Measurements from ENCODE around the gene PTHLH.

PTHLH gene

GRCh38 chr12:27937768-27938167, 34.8 kb downstream of the PTHLH start:
- Histone ChIP-seq H3K4ac (ENCODE audit: low read length) (no peak overlapping the region), H3K27me3 (ENCODE audit: control insufficient read depth in 3 of 3, insufficient read depth in 3 of 3, low read depth in 1 of 3, low read length in 3 of 3) (no peaks in the 10 kb centered on the region), H3K4me2 (ENCODE audit: insufficient read depth, low read length, poor library complexity, severe bottlenecking) (no peak overlapping the region), H3K79me1 (ENCODE audit: low read depth, low read length) (no peaks in the 10 kb centered on the region), H2BK15ac (ENCODE audit: low read length) (no peak overlapping the region), H3K9me3 (replicated peaks in 1 of 2; ENCODE audit: control insufficient read depth in 2 of 2, insufficient read depth in 1 of 2, low read depth in 1 of 2, low read length in 2 of 2) (no peaks in the 10 kb centered on the region), H3K18ac (ENCODE audit: low read length) (no peak overlapping the region), H2AFZ (ENCODE audit: low read length) (no peak overlapping the region), H4K8ac (ENCODE audit: low read depth, low read length) (no peak overlapping the region), H3K4me3 (ENCODE audit: low read length in 2 of 2) (no peak overlapping the region), H3K23ac (ENCODE audit: low read depth, low read length, poor library complexity) (no peak overlapping the region), H3K27ac (replicated peaks; ENCODE audit: low read length) (no peak overlapping the region), H3K4me1 (ENCODE audit: control insufficient read depth in 2 of 2, insufficient read depth in 1 of 2, low read depth in 1 of 2, low read length in 2 of 2) (no peaks in the 10 kb centered on the region), H4K91ac (ENCODE audit: low read depth, low read length, poor library complexity) (no peak overlapping the region), H3K9ac (ENCODE audit: low read depth, low read length, poor library complexity) (no peak overlapping the region), H2AK5ac (ENCODE audit: low read depth, low read length) (no peak overlapping the region), H2BK12ac (ENCODE audit: low read length) (no peak overlapping the region), H2BK120ac (ENCODE audit: low read depth, low read length) (no peak overlapping the region), H3K36me3 (replicated peaks in 1 of 2; ENCODE audit: control insufficient read depth in 2 of 2, insufficient read depth in 2 of 2, low read length in 2 of 2) (no peaks in the 10 kb centered on the region), H2BK5ac (ENCODE audit: low read length) (no peak overlapping the region), H3K14ac (ENCODE audit: low read length) (no peak overlapping the region)
- WGBS, 2 donors (ENCODE audit: extremely low coverage in 2 of 2, insufficient read length in 2 of 2, insufficient replicate concordance in 1 of 2) = no CpG with 5 or more reads among the region's 2 CpGs
- DNase-seq (ENCODE audit: low spot score) = no peak

GRCh38 chr12:27936196-27936595, 36.3 kb downstream of the PTHLH start:
- Histone ChIP-seq H2BK15ac (ENCODE audit: low read length) (no peak overlapping the region), H2BK5ac (ENCODE audit: low read length) (no peak overlapping the region), H2AFZ (ENCODE audit: low read length) (no peak overlapping the region), H2BK12ac (ENCODE audit: low read length) (no peak overlapping the region), H3K27me3 (ENCODE audit: control insufficient read depth in 3 of 3, insufficient read depth in 3 of 3, low read depth in 1 of 3, low read length in 3 of 3) (no peaks in the 10 kb centered on the region), H4K91ac (ENCODE audit: low read depth, low read length, poor library complexity) (no peak overlapping the region), H3K36me3 (replicated peaks in 1 of 2; ENCODE audit: control insufficient read depth in 2 of 2, insufficient read depth in 2 of 2, low read length in 2 of 2) (no peaks in the 10 kb centered on the region), H3K4ac (ENCODE audit: low read length) (no peak overlapping the region), H3K4me3 (ENCODE audit: low read length in 2 of 2) (no peak overlapping the region), H3K14ac (ENCODE audit: low read length) (no peak overlapping the region), H3K4me2 (ENCODE audit: insufficient read depth, low read length, poor library complexity, severe bottlenecking) (no peak overlapping the region), H3K79me1 (ENCODE audit: low read depth, low read length) (no peaks in the 10 kb centered on the region), H3K23ac (ENCODE audit: low read depth, low read length, poor library complexity) (no peak overlapping the region), H4K8ac (ENCODE audit: low read depth, low read length) (no peak overlapping the region), H2BK120ac (ENCODE audit: low read depth, low read length) (no peak overlapping the region), H3K9ac (ENCODE audit: low read depth, low read length, poor library complexity) (no peak overlapping the region), H3K9me3 (replicated peaks in 1 of 2; ENCODE audit: control insufficient read depth in 2 of 2, insufficient read depth in 1 of 2, low read depth in 1 of 2, low read length in 2 of 2) (no peaks in the 10 kb centered on the region), H3K4me1 (ENCODE audit: control insufficient read depth in 2 of 2, insufficient read depth in 1 of 2, low read depth in 1 of 2, low read length in 2 of 2) (no peaks in the 10 kb centered on the region), H3K18ac (ENCODE audit: low read length) (no peak overlapping the region), H3K27ac (replicated peaks; ENCODE audit: low read length) (no peak overlapping the region), H2AK5ac (ENCODE audit: low read depth, low read length) (no peak overlapping the region)
- WGBS, 2 donors (ENCODE audit: extremely low coverage in 2 of 2, insufficient read length in 2 of 2, insufficient replicate concordance in 1 of 2) = no CpG with 5 or more reads among the region's 3 CpGs
- no peak for DNase-seq (ENCODE audit: low spot score)

- Histone ChIP-seq H3K9me3 (replicated peaks in 1 of 2; ENCODE audit: control insufficient read depth in 2 of 2, insufficient read depth in 1 of 2, low read depth in 1 of 2, low read length in 2 of 2) (no peaks in the 10 kb centered on the region), H3K14ac (ENCODE audit: low read length) (no peak overlapping the region), H3K4me1 (ENCODE audit: control insufficient read depth in 2 of 2, insufficient read depth in 1 of 2, low read depth in 1 of 2, low read length in 2 of 2) (no peaks in the 10 kb centered on the region), H4K91ac (ENCODE audit: low read depth, low read length, poor library complexity) (no peak overlapping the region), H2BK15ac (ENCODE audit: low read length) (no peak overlapping the region), H2AFZ (ENCODE audit: low read length) (no peak overlapping the region), H3K4me2 (ENCODE audit: insufficient read depth, low read length, poor library complexity, severe bottlenecking) (no peak overlapping the region), H3K27ac (replicated peaks; ENCODE audit: low read length) (no peak overlapping the region), H4K8ac (ENCODE audit: low read depth, low read length) (no peak overlapping the region), H2AK5ac (ENCODE audit: low read depth, low read length) (no peak overlapping the region), H3K36me3 (replicated peaks in 1 of 2; ENCODE audit: control insufficient read depth in 2 of 2, insufficient read depth in 2 of 2, low read length in 2 of 2) (no peaks in the 10 kb centered on the region), H2BK120ac (ENCODE audit: low read depth, low read length) (no peak overlapping the region), H3K9ac (ENCODE audit: low read depth, low read length, poor library complexity) (no peak overlapping the region), H3K79me1 (ENCODE audit: low read depth, low read length) (no peaks in the 10 kb centered on the region), H3K4ac (ENCODE audit: low read length) (no peak overlapping the region), H3K23ac (ENCODE audit: low read depth, low read length, poor library complexity) (no peak overlapping the region), H2BK12ac (ENCODE audit: low read length) (no peak overlapping the region), H2BK5ac (ENCODE audit: low read length) (no peak overlapping the region), H3K4me3 (ENCODE audit: low read length in 2 of 2) (no peak overlapping the region), H3K18ac (ENCODE audit: low read length) (no peak overlapping the region), H3K27me3 (ENCODE audit: control insufficient read depth in 3 of 3, insufficient read depth in 3 of 3, low read depth in 1 of 3, low read length in 3 of 3) (no peaks in the 10 kb centered on the region)
- DNase-seq (ENCODE audit: low spot score) = no peak
- WGBS, 2 donors (ENCODE audit: extremely low coverage in 2 of 2, insufficient read length in 2 of 2, insufficient replicate concordance in 1 of 2) = no CpG with 5 or more reads among the region's 1 CpG
These were observed 38.3 kb downstream of the PTHLH start for GRCh38 chr12:27934276-27934675.

GRCh38 chr12:27931390-27931789, 41.1 kb downstream of the PTHLH start:
- Histone ChIP-seq H2BK12ac (ENCODE audit: low read length) (no peak overlapping the region), H4K91ac (ENCODE audit: low read depth, low read length, poor library complexity) (no peak overlapping the region), H2BK15ac (ENCODE audit: low read length) (no peak overlapping the region), H3K4ac (ENCODE audit: low read length) (no peak overlapping the region), H3K14ac (ENCODE audit: low read length) (no peak overlapping the region), H3K18ac (ENCODE audit: low read length) (no peak overlapping the region), H2AK5ac (ENCODE audit: low read depth, low read length) (no peak overlapping the region), H2BK120ac (ENCODE audit: low read depth, low read length) (no peak overlapping the region), H3K27ac (replicated peaks; ENCODE audit: low read length) (no peak overlapping the region), H3K9ac (ENCODE audit: low read depth, low read length, poor library complexity) (no peak overlapping the region), H3K79me1 (ENCODE audit: low read depth, low read length) (no peaks in the 10 kb centered on the region), H2BK5ac (ENCODE audit: low read length) (no peak overlapping the region), H4K8ac (ENCODE audit: low read depth, low read length) (no peak overlapping the region), H2AFZ (ENCODE audit: low read length) (no peak overlapping the region), H3K4me1 (ENCODE audit: control insufficient read depth in 2 of 2, insufficient read depth in 1 of 2, low read depth in 1 of 2, low read length in 2 of 2) (no peaks in the 10 kb centered on the region), H3K4me2 (ENCODE audit: insufficient read depth, low read length, poor library complexity, severe bottlenecking) (no peak overlapping the region), H3K36me3 (replicated peaks in 1 of 2; ENCODE audit: control insufficient read depth in 2 of 2, insufficient read depth in 2 of 2, low read length in 2 of 2) (no peaks in the 10 kb centered on the region), H3K27me3 (ENCODE audit: control insufficient read depth in 3 of 3, insufficient read depth in 3 of 3, low read depth in 1 of 3, low read length in 3 of 3) (no peaks in the 10 kb centered on the region), H3K9me3 (replicated peaks in 1 of 2; ENCODE audit: control insufficient read depth in 2 of 2, insufficient read depth in 1 of 2, low read depth in 1 of 2, low read length in 2 of 2) (no peaks in the 10 kb centered on the region), H3K23ac (ENCODE audit: low read depth, low read length, poor library complexity) (no peak overlapping the region), H3K4me3 (ENCODE audit: low read length in 2 of 2) (no peak overlapping the region)
- no CpG with 5 or more reads among the region's 1 CpG for WGBS, 2 donors (ENCODE audit: extremely low coverage in 2 of 2, insufficient read length in 2 of 2, insufficient replicate concordance in 1 of 2)
- no peak for DNase-seq (ENCODE audit: low spot score)
